Measurements from ENCODE around the gene PDK1. TPM values are rescaled to one million over a fixed set of nuclear protein-coding genes. Genes with fewer than 3 reads are reported as not detected.
"Not testable (repeated sequence)": the region's sequence is repeated elsewhere in the genome, so short reads cannot be mapped to it uniquely, and the experiment has no call there.

PDK1 gene
- 13.4 TPM for polyA plus RNA-seq (ENCODE audit: insufficient read length)
- long read RNA-seq, donor 1, full-length matches to known transcripts, result 3 of 3 reads
- long read RNA-seq, donor 1, partial matches to known transcripts, result 0 of 3 reads
- long read RNA-seq, donor 1, other reads (novel, unspliced or antisense), result 0 of 3 reads
- long read RNA-seq, donor 2, partial matches to known transcripts, result 0 of 1 reads
- long read RNA-seq, donor 2, other reads (novel, unspliced or antisense), result 0 of 1 reads
- long read RNA-seq, donor 3, full-length matches to known transcripts, result 1 of 1 reads
- long read RNA-seq, donor 3, partial matches to known transcripts, result 0 of 1 reads
- long read RNA-seq, donor 3, other reads (novel, unspliced or antisense), result 0 of 1 reads
- long read RNA-seq, donor 4, result 0 reads
- long read RNA-seq, donor 5, full-length matches to known transcripts, result 2 of 2 reads
- long read RNA-seq, donor 5, partial matches to known transcripts, result 0 of 2 reads
- long read RNA-seq, donor 5, other reads (novel, unspliced or antisense), result 0 of 2 reads
- long read RNA-seq, donor 6, partial matches to known transcripts, result 0 of 1 reads
- long read RNA-seq, donor 6, other reads (novel, unspliced or antisense), result 0 of 1 reads
- long read RNA-seq, donor 7, full-length matches to known transcripts, result 3 of 3 reads
- long read RNA-seq, donor 7, partial matches to known transcripts, result 0 of 3 reads
- long read RNA-seq, donor 7, other reads (novel, unspliced or antisense), result 0 of 3 reads
- long read RNA-seq, donor 8, result 0 reads

GRCh38 chr2:172555522-172556283, at the start of gene PDK1:
TSS of gene PDK1 (plus strand) at chr2:172556090. CDS start at chr2:172556151, 61 bp downstream.
- DNase-seq, result peak; percentile 88

- no peak for DNase-seq
These were observed 48.7 kb upstream of the PDK1 start for GRCh38 chr2:172507199-172507598.

- DNase-seq, result no peak
These were observed 45.8 kb upstream of the PDK1 start for GRCh38 chr2:172510088-172510487.

GRCh38 chr2:172510548-172510947, 45.3 kb upstream of the PDK1 start:
- no peak for DNase-seq

- no peak for DNase-seq
These were observed 42.9 kb upstream of the PDK1 start for GRCh38 chr2:172512810-172513523.

- DNase-seq, result no peak
These were observed 42.4 kb upstream of the PDK1 start for GRCh38 chr2:172513524-172513900.

- no peak for DNase-seq
These were observed 41.8 kb upstream of the PDK1 start for GRCh38 chr2:172513935-172514586.

GRCh38 chr2:172516299-172516698, 39.6 kb upstream of the PDK1 start:
- DNase-seq, result no peak

GRCh38 chr2:172518995-172519394, 36.9 kb upstream of the PDK1 start:
- DNase-seq, result no peak

GRCh38 chr2:172525601-172526000, 30.3 kb upstream of the PDK1 start:
- DNase-seq, result no peak

- DNase-seq, result no peak
These were observed 24.6 kb upstream of the PDK1 start for GRCh38 chr2:172531309-172531708.

- DNase-seq, result not testable (repeated sequence)
These were observed 23.4 kb upstream of the PDK1 start for GRCh38 chr2:172532461-172532860.

- DNase-seq, result no peak
These were observed 22.2 kb upstream of the PDK1 start for GRCh38 chr2:172533687-172534086.

- DNase-seq, result no peak
These were observed 20.8 kb upstream of the PDK1 start for GRCh38 chr2:172535119-172535518.

GRCh38 chr2:172537851-172538250, 18.0 kb upstream of the PDK1 start:
- DNase-seq, result not testable (repeated sequence)

GRCh38 chr2:172539767-172540166, 16.1 kb upstream of the PDK1 start:
- no peak for DNase-seq

- no peak for DNase-seq
These were observed 15.5 kb upstream of the PDK1 start for GRCh38 chr2:172540421-172540820.

GRCh38 chr2:172545408-172546075, 10.3 kb upstream of the PDK1 start:
- DNase-seq, result no peak

GRCh38 chr2:172549131-172549530, 6.8 kb upstream of the PDK1 start:
- no peak for DNase-seq

- not testable (repeated sequence) for DNase-seq
These were observed 6.1 kb upstream of the PDK1 start for GRCh38 chr2:172549802-172550201.

GRCh38 chr2:172550419-172550818, 5.5 kb upstream of the PDK1 start:
- no peak for DNase-seq
